Inflammatory macrophage treated with lipopolysaccharide for 4 hours (primary cell): ENCODE measurements around the gene CASZ1.
A peak's percentile ranks its signal among the peaks of the same experiment; 100 is the strongest.

Source experiments
- DNase-seq: peaks from one replicate; pipeline ENCODE4 v3.0.0-alpha.2; 2020

Gene CASZ1

DNA sequence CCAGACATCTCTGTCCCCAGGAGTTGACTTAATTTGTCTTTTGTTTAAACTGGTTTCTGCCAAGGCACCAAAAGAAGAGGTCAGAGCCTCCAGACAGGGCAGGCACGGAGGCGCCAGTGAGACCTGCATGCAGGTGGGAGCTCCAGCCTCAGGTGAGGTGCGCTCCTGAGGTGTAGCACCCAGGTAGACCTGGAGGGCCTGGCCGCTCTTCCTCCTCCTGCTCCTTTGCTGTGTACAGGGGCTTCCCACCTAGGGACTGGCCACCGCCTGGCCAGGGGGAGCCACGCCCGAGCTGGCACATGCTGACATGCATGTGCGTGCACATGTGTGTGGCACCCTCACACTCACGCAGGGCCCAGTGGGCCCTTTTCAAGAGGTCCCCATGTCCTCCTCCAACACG lies 163.0 kb downstream of the CASZ1 start:
- DNase-seq = no peak

DNA sequence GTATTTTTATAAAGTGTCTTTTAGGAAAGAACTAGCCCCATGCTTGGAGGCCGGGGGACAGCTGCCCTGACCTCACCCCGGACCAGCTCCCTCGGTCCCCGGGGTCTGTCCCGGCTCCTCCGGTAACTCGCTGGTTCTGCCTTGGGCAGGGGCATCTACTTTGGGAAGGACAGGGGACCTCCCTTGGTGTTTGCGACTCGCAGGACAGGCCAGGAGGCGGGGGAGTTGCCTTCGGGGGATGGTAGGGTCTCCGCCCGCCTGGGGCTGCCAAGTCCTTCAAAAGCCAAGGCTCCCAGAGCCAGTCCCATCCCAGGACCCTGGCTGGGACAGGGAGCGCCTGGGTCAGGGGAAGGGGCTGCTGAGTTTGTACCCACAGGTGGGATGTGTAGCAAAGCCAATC lies 163.8 kb downstream of the CASZ1 start:
- no peak for DNase-seq

DNA sequence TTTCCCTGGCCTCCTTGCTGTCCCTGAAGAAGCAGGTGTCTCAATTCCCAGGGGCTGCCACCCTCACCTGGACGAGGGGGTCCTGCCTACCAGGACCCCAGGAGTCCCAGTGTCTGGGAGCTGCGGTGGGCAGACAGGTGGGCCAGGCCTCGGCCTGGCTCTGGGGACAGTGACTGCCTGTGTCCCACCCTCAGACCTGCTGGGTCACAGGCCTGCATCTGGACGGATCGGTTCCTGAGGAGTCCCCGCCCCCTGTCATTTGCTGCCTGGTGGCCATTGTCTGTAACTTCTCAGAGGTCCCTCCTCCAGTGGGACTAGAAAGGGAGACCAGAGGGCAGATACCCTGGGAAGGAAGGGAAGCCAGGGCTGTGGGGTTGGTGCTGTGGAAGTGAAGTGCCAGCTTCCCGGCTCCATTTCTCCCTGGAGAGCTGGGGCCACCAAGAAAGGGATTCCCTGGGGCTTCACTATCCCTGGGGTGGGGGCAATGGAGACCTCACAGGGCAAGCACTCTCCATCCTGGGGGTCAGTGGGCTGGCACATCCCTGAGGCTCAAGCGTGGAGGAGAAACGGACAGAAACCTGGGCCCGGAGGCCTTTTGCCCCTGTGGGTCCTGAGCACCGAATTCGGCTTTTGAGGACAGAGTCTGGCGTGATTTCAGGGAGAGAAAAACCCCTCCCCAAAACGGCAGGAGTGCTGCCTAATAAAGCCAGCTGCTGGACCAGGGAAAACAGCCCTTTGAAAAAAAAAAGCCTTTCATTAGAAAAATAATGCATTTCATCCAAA lies 164.4 kb downstream of the CASZ1 start:
- no peak for DNase-seq

DNA sequence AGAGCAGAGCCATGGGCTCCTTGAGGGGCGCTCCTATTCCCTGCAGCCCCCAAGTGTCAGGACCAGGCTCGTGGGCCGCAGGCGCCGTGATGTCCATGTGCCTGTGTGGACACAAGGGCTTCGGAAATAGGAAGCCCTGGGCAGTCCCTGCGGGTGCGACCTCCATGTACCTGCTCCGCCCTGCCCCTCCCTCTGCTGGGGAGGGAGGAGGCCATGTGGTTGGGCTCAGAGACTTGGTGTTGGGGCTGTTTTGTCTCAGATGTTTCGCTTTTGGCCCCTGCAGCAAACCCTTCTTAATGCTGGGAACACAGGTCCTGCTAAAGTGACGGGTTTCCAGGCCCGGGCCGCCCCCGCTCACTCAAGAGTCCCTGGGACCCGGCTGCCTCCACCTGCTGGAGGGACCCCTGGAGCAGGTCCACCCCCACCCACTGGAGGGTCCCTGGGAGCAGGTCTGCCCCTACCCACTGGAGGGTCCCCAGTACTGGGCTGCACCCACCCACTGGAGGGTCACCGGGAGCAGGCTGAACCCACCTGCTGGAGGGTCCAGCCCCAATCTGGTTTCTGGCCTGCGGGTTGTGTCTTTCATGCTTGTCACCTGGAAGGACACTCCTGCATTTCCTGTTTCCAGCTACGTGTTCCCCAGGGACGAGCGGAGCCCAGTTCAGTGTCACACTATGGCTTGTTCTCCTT lies 165.2 kb downstream of the CASZ1 start:
- DNase-seq = no peak

DNA sequence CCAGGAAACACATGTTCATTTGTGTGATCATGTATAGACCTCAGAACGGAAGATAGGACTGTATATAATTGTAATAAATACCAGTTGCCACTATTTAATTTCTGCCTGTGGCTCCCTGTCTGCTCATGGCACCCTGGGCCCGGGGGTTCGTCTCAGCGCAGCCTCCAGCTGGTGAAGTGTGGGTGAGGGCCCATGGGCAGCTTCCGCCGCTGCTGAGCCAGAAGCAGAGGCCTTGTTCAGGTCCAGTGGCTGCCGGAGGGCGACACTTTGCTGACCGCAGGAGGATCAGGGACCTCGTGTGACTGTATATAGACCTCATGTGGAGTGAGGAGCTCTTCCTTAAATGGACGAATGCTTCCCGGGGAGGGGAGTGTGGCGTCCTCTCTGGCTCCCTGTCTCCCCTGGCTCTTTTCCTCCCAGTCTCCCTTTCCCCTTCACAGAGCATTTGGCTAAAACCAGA lies 165.8 kb downstream of the CASZ1 start:
- no peak for DNase-seq

DNA sequence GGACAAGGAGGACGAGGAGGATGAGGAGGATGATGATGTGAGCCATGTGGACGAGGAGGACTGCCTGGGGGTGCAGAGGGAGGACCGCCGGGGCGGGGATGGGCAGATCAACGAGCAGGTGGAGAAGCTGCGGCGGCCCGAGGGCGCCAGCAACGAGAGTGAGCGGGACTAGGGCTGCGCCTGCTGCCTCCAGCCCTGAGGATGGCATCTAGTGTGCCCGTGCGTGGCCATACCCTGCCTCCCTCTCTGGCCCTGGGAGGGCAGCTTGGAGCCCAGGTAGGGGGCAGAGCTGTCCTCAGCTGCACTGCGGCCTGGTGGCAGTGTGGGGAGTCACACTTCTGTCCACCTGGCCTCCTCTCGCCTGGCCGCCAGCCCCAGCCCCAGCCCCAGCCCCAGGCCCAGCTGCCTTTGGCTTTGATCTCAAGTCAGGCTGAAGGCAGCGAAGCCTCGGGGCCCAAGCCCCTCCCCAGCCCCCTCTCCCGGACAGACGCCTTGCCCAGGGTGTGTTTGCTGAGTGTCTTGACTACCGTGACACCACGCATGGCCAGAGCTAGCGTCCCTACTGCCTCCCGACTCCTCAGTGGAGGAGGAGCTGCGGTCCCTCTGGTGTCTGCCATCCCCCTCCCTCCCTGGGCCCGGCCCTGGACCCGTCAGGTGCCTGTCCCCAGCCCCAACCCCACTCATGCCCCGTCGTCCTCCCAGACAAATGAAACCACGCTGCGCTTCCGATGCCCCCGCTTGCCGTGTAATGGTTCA lies 166.5 kb downstream of the CASZ1 start:
- DNase-seq = no peak

DNA sequence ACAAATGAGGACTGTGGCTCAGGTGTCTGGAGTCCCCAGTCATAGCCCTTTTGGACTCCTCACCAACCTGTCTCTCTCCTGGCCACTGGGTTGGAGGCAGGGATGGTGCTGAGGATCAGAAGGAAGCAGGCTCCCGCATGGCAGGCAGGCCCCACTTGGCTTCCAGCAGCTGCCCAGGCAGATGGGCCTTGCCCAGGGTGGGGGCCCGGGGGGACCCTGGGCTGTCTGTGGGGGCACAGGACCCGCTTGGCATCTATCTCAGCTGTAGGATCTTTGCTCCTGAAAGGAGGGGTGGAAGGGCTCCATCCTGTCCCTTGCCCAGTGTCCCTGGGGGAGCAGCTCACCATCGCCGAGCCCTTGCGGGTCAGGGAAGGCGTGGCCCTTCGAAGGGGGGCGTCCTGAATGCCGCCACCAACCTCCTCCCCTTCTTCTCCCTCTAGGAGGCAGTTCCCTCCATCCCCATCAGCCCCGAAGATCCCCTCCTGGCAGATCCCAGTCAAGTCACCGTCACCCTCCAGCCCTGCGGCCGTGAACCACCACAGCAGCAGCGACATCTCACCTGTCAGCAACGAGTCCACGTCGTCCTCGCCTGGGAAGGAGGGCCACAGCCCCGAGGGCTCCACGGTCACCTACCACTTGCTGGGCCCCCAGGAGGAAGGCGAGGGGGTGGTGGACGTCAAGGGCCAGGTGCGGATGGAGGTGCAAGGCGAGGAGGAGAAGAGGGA lies 167.2 kb downstream of the CASZ1 start:
- DNase-seq = no peak

DNA sequence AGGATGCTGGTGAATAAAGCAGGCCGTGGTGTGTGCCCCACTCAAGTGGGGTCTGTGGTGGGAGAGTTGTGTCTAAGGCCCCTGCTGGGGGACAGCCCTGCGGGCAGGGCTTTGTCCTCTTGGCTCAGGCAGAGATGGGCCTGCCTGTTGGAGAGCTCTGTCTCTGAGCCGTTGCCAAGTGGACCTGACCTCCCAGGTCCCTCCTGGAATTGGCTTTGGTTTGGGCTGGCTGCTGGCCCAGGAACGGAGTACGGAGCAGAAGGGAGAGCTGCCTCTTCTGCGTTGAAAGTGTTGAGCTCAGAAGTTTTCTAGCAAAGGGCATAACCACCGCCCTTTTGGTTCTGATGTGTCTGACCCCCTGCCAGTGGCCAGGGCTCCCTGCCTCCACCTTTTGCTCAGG lies 167.8 kb downstream of the CASZ1 start:
- no peak for DNase-seq

DNA sequence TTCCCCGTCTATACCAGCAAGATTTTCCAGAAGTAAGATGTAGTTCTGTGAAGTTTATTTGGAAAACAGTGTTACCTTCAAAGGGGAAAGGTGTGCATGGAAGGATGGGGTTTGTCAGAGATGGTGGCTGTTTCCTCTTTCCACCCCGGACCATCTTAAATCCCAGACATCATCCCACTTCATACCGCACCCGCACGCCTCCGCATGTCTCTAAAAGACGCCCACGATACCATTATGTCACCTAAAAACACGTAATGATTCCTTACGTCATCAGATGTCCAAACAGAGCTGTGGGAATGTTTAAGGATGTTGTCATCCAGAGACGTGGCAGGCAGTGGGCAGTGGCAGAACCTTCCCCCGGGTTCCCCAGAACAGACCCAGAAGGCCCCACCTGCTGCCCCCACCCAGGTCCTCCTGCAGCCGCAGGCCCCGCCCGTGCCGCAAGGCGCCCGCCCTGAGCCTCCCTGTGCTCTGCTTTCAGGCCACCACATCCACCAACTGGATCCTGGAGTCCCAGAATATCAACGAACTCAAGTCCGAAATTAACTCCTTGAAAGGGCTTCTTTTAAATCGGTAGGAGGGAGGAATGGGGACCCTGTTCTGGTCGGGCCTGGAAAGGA lies 169.5 kb downstream of the CASZ1 start:
- DNase-seq = peak; percentile 58

DNA sequence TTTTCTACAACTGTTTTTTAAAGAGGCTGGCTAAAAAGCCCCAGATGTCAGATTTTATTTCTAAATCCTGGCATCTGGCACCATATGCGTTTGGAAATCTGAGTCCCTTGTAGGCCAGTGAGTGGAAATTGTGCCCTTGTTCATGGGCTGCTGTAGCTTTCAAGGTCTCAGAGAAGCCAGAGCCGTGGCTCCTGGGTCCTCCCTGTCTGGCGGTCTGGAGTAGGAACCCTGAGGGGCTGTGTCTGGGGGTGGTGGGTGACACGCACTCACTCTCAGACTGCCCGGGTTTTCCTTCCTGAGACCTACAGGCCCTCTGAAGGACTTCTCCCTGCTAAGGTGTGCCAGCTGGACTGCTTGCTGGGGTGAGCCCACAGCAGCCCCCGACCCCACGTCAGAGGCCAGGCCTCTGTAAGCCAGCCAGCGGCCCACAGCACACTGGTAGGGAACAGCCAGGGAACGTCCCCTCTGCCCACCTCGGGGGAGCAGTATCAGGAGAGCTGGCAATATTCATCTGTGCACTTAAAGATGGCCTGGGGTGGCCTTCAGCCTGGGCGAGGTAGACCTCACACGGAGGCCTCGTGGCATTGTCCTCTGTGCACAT lies 170.2 kb downstream of the CASZ1 start:
- DNase-seq = no peak

DNA sequence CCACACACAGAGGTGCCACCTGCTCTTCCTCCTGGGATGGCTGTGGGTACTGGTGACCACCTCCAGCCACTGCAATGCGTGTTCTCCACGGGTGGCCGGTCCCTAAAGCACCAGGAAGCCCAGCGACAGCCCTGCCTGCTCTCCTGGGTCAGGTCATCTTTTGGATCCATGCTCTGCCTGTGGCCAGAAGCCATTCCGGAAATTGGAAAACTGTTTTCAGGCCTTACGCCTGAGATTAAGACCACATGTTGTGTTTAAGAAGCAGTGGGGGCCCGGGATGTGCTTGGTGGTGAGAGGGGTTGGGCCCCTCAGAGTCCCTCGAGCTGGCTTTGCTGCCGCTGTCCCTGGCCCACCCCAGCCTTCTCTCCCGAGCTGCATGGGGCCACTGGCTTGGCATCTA lies 170.9 kb downstream of the CASZ1 start:
- DNase-seq = no peak

DNA sequence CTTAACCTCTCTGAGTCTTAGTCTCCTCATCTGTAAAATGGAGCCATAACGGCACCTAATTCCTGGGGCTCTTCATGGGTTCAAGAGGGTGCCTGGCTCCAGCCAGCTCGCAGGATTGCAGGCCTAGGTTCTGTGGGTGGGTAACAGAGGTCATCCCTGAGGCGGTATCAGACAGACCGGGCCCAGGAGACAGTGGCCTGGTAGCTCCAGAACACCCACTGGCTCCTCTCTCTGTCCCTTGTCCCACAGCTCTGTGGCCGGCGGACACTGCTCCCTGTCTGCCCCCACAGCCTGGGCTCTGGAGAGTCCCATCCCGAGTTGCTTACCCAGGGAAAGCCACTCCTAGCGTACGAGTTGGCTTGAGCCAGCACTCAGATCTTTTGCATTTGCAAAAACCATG lies 171.4 kb downstream of the CASZ1 start:
- DNase-seq = no peak

DNA sequence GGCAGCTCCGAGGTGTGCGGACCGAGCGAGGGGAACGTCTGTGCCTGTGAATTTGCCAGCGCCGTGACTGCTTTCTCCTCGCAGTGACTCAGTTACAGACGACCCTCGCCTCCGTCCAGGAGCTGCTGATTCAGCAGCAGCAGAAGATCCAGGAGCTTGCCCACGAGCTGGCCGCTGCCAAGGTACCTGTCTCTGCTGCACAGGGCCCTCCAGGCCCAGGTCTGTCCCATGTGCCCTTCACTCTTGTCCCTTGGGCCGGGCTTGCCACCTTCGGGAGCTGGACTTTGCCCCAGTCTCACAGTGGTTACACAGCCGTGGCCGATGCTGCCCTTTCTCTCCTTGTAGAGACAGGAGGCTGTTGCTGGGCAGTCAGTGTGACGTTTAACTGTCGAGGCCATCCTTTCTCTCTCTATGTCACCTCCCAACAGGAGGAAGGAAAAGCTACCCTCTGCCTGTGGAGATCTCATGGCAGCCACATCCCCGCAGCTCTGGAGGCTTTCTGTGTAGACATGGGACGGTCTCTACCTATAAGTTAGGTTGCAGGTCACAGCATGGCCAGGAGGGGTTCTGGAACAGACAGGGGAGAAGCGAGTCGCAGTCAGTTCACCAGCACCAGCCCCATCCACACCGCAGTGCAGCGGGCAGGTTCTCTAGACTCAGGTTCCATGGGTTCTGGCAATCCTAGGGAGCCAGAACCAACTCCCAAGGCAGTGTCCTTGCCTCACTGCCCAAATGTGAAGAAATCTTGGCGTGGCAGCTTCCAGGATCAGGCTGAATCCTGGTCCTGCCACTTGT lies 172.0 kb downstream of the CASZ1 start:
- no peak for DNase-seq

DNA sequence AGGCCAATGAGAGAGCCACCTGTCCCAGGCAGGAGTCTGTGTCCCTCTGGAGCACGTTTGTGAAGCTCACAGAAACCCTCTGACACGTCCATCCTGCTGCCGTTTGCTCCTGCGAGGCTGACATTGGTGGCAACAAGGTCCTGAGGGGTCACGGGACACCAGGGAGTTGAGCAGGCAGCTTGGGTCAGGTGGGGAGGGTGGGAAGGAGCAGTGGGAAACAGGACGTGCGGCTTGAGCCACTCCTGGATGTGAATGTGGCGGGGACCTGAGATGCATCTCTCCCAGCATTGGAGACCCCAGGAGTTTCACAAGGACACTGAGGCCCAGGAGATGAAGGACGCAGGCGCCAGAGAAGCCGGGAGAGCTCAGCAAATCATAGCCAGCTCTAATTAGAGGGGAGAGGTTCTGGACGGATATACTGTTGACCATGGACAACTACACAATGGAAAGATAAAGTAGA lies 172.7 kb downstream of the CASZ1 start:
- DNase-seq = no peak

DNA sequence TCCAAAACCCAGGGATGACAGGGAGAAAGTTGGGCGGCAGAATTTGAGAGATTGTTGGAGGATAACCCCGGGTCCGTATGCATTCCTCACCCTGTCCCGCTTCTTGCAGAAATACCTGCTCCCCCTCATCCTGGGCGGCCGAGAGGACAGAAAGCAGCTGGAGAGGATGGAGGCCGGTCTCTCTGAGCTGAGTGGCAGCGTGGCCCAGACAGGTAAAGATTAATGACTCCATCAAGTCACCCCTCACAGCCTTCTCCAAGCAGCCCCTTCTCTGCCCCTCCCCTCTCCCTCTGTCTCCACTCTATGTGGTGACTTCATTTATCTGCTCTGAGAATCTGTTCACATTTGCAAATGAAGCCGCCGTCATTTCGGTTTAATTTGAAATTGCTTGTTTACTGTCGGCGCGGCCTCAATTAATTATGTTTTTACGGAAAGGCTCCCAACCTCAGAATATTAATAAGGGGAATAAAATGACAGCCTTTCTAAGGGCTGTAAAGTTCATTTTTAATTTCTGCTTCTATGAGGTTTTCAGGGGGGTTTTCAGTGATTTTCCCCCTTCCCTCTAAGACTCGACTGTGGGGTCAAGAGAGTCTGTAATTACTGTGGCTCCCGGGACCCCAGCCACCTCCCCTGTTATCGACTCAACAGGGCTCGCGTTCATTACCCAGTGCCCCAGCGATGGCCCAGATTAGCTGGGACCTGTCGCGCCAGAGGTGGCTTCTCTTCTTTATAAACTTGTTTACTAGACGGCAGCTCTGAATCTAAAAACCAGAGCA lies 173.3 kb downstream of the CASZ1 start:
- no peak for DNase-seq

DNA sequence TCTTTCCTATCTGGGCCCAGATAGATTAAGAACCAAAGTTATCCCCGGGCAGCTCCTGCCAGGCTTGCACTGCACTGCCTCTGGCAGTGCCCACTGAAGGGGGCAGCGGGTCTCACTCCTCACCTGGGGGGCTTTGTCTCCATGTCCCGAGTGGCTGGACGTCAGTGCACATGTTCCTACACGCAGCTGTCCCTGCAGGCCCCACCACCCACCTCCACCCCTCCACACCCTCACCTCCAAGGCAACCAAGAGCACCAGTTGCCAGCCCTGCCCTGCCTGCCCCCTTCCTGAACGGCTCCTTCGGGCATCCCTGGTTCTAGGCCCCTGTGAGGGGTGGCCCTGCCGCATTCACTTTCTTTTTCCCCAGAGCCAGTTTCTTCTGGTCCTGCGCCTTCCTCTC lies 174.5 kb downstream of the CASZ1 start:
- no peak for DNase-seq

DNA sequence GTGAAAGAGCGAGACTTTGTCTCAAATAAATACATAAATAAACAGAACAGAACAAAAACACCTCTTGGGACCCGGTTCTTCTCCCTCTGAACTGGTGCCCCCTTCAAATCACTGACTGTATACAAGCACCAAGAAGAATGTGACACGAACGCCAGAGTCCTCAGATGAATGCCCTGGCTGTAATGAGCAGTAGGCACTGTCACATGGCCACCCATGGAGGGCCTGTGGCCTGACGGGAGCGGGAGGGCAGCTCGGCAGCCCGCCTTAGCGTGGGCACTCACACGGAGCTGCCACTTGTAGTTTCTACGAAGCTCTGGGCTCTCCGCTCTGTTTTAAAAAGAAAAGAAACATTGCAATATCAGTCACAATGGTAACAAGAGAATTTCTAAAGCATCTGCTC lies 175.7 kb downstream of the CASZ1 start:
- DNase-seq = no peak

DNA sequence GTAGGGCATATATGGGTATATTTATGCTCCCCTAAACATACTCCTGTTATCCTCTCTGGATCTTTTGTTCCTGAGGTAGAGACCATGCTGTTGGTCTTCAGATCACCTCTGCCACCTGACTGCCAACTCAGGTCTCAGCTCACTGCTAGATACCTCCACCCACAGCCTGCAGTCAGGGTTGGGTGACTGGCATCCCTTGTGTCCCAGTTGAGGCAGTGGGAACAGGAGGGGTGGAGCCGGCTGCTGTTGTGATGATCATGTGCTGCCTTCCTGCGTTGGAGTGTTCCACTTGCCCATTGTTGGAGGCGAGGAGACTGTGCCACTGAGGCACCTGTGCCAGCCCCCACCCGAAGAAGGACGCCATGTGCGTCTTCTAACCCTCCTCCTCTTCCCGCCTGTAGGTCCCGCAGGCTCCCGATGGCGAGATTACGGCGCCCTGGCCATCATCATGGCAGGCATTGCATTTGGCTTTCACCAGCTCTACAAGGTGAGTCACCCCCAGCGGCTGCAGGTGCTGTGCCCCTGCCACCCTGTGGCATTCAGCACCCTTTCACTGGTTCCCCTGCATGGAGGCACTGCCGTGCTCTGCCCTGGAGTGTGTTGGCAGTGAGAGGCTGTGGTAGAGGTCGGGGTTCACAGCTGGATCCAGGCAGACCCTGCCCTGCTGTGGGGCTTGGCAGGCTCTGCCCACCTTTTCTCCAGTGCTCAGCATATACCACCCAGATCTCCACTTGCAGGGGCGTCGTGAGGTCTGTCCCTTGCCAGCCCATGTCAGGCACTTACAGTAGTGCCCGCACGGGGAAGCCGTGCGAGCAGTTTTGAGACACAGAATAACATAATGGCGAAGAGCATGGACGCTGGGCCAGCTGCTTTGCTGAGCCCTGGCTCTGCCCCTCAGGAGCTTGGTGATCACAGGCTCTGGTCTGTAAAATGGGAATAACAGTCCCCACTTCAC lies 178.2 kb downstream of the CASZ1 start:
- no peak for DNase-seq

DNA sequence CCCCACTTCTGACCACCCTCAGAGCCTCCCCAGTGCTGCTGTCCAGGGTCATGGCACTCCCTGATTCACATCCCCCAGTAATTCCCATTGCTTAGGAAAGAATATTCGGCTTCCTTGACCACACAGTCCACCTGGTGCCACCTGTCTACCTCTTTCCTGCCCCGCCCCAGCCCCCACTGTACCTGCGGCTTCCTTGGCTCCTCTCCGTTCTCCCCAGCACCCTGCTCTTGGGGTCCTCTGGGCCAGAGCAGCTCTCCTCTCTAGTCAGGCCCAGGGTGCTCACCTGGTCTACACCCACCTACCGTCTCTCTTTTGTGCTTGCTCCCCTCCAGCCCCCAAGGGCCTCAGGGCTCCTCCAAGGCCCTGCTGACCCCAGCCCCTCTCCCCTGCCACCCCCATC lies 179.1 kb downstream of the CASZ1 start:
- no peak for DNase-seq
